Measurements from ENCODE around the gene ACOT7. TPM values are rescaled to one million over a fixed set of nuclear protein-coding genes. Genes with fewer than 3 reads are reported as not detected.

The ACOT7 gene
- total and polyA plus RNA-seq, 2 experiments from 2014 or later = 167 to 169 TPM

DNA sequence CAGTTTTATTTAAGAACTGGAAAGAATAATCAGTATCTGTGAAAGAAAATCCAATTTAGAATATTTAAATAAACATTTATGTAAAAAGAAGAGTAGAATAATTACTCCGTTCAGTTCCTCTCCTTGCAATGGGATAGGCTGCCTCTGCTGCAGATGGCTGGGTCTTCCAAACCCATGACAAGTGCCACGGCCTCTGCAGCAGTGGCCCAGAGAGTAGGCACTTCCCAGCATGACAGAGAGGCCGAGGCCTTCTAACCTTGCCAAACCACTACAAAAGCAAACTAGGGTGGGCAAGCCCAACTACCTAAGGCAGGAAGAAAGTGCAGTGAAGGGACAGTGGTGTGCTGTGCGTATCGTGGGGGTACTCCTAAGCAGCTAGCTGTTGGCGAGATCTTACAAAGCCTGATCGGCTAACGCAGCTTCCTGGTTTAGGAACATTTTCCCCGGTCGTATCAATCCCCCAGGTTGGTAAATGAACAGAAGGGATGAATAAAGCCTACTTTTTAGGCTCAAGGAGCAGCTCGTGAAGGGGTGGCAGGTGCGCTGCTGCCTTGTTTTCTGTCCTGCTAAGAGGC is 172.3 kb downstream of the ACOT7 start (continued):
- TF ChIP-seq, protein P1, sequence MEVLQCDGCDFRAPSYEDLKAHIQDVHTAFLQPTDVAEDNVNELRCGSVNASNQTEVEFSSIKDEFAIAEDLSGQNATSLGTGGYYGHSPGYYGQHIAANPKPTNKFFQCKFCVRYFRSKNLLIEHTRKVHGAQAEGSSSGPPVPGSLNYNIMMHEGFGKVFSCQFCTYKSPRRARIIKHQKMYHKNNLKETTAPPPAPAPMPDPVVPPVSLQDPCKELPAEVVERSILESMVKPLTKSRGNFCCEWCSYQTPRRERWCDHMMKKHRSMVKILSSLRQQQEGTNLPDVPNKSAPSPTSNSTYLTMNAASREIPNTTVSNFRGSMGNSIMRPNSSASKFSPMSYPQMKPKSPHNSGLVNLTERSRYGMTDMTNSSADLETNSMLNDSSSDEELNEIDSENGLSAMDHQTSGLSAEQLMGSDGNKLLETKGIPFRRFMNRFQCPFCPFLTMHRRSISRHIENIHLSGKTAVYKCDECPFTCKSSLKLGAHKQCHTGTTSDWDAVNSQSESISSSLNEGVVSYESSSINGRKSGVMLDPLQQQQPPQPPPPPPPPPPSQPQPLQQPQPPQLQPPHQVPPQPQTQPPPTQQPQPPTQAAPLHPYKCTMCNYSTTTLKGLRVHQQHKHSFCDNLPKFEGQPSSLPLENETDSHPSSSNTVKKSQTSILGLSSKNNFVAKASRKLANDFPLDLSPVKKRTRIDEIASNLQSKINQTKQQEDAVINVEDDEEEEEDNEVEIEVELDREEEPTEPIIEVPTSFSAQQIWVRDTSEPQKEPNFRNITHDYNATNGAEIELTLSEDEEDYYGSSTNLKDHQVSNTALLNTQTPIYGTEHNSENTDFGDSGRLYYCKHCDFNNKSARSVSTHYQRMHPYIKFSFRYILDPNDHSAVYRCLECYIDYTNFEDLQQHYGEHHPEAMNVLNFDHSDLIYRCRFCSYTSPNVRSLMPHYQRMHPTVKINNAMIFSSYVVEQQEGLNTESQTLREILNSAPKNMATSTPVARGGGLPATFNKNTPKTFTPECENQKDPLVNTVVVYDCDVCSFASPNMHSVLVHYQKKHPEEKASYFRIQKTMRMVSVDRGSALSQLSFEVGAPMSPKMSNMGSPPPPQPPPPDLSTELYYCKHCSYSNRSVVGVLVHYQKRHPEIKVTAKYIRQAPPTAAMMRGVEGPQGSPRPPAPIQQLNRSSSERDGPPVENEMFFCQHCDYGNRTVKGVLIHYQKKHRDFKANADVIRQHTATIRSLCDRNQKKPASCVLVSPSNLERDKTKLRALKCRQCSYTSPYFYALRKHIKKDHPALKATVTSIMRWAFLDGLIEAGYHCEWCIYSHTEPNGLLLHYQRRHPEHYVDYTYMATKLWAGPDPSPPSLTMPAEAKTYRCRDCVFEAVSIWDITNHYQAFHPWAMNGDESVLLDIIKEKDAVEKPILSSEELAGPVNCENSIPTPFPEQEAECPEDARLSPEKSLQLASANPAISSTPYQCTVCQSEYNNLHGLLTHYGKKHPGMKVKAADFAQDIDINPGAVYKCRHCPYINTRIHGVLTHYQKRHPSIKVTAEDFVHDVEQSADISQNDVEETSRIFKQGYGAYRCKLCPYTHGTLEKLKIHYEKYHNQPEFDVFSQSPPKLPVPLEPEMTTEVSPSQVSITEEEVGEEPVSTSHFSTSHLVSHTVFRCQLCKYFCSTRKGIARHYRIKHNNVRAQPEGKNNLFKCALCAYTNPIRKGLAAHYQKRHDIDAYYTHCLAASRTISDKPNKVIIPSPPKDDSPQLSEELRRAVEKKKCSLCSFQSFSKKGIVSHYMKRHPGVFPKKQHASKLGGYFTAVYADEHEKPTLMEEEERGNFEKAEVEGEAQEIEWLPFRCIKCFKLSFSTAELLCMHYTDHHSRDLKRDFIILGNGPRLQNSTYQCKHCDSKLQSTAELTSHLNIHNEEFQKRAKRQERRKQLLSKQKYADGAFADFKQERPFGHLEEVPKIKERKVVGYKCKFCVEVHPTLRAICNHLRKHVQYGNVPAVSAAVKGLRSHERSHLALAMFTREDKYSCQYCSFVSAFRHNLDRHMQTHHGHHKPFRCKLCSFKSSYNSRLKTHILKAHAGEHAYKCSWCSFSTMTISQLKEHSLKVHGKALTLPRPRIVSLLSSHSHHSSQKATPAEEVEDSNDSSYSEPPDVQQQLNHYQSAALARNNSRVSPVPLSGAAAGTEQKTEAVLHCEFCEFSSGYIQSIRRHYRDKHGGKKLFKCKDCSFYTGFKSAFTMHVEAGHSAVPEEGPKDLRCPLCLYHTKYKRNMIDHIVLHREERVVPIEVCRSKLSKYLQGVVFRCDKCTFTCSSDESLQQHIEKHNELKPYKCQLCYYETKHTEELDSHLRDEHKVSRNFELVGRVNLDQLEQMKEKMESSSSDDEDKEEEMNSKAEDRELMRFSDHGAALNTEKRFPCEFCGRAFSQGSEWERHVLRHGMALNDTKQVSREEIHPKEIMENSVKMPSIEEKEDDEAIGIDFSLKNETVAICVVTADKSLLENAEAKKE (CRISPR knock-in tag; IDR thresholded peaks at IDR 0.05) = no peak
- TF ChIP-seq EZH2phosphoT487 (IDR thresholded peaks at IDR 0.05; ENCODE audit: unreplicated experiment) (no peak), CREB1 (CRISPR knock-in tag; IDR thresholded peaks at IDR 0.05; ENCODE audit: low read depth) (no peak)

DNA sequence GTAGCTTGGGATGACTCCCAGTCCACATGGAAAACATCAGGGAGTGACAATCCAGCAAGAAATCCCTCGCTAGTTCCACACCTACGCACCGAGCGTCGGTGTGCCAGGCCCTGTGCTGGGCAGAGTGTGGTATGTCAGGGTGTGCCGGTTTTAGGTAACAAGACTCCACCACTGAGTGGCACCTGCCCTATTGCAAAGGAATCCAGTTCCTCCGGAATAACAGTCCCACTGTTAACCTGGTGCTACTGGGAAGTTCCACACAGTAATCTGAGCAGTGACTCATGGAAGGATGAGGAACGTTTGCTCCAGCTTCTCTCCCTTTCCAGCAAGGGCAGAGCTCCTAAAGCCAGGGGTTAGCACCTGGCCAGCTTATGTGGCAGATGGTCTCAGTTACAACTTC is 173.3 kb downstream of the ACOT7 start:
- Mint-ChIP-seq H3K36me3 (ENCODE audit: low read depth) (peaks cover 37% of the 10 kb centered on the region), H3K27ac (no peak overlapping the region), H3K9me3 (no peaks in the 10 kb centered on the region; the same call in 2 of the 3 replicates), H3K4me1 (peaks cover 2% of the 10 kb centered on the region; the same call in 1 of the 3 replicates), H3K4me3 (no peak overlapping the region), H3K27me3 (ENCODE audit: insufficient read depth, low read depth, poor library complexity) (peaks cover 16% of the 10 kb centered on the region)
- peaks cover 13% of the 10 kb centered on the region for H3K36me3 ChIP-seq (ENCODE audit: insufficient read depth)
- no peak overlapping the region for H3K27ac ChIP-seq (ENCODE audit: low read depth)
- no peaks in the 10 kb centered on the region for H3K4me1 ChIP-seq (ENCODE audit: insufficient read depth)
- no peaks in the 10 kb centered on the region for H3K79me2 ChIP-seq (replicated peaks; ENCODE audit: insufficient read depth)
- H3F3A ChIP-seq (replicated peaks; ENCODE audit: low read depth) = peaks cover 12% of the 10 kb centered on the region; the same call in 1 of the 2 replicates
- no peak overlapping the region for H3K4me2 ChIP-seq
- H3K4me3 ChIP-seq = no peak overlapping the region
- ATAC-seq (no peak), DNase-seq (ENCODE audit: low spot score) (no peak)
- H2AFZ ChIP-seq = no peak overlapping the region
- no peaks in the 10 kb centered on the region for H3K27me3 ChIP-seq (ENCODE audit: insufficient read depth)
- peaks cover 9% of the 10 kb centered on the region; the same call in 1 of the 2 replicates for H4K20me1 ChIP-seq (replicated peaks; ENCODE audit: insufficient read depth)
- H3K9me2 ChIP-seq (ENCODE audit: insufficient read depth) = no peaks in the 10 kb centered on the region
- TF ChIP-seq EZH2phosphoT487 (IDR thresholded peaks at IDR 0.05; ENCODE audit: unreplicated experiment) = no peak
- TF ChIP-seq, protein P1 (CRISPR knock-in tag; IDR thresholded peaks at IDR 0.05) = no peak
- TF ChIP-seq, protein P2, sequence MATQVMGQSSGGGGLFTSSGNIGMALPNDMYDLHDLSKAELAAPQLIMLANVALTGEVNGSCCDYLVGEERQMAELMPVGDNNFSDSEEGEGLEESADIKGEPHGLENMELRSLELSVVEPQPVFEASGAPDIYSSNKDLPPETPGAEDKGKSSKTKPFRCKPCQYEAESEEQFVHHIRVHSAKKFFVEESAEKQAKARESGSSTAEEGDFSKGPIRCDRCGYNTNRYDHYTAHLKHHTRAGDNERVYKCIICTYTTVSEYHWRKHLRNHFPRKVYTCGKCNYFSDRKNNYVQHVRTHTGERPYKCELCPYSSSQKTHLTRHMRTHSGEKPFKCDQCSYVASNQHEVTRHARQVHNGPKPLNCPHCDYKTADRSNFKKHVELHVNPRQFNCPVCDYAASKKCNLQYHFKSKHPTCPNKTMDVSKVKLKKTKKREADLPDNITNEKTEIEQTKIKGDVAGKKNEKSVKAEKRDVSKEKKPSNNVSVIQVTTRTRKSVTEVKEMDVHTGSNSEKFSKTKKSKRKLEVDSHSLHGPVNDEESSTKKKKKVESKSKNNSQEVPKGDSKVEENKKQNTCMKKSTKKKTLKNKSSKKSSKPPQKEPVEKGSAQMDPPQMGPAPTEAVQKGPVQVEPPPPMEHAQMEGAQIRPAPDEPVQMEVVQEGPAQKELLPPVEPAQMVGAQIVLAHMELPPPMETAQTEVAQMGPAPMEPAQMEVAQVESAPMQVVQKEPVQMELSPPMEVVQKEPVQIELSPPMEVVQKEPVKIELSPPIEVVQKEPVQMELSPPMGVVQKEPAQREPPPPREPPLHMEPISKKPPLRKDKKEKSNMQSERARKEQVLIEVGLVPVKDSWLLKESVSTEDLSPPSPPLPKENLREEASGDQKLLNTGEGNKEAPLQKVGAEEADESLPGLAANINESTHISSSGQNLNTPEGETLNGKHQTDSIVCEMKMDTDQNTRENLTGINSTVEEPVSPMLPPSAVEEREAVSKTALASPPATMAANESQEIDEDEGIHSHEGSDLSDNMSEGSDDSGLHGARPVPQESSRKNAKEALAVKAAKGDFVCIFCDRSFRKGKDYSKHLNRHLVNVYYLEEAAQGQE (IDR thresholded peaks at IDR 0.05; ENCODE audit: unreplicated experiment) = no peak

Data from GM23338 (cell line).